ENCODE data around the gene MYO5A. TPM values are rescaled to one million over a fixed set of nuclear protein-coding genes. Genes with fewer than 3 reads are reported as not detected.

MYO5A gene
- total RNA-seq, 1 experiment from 2014 or later, result 21.8 TPM

DNA sequence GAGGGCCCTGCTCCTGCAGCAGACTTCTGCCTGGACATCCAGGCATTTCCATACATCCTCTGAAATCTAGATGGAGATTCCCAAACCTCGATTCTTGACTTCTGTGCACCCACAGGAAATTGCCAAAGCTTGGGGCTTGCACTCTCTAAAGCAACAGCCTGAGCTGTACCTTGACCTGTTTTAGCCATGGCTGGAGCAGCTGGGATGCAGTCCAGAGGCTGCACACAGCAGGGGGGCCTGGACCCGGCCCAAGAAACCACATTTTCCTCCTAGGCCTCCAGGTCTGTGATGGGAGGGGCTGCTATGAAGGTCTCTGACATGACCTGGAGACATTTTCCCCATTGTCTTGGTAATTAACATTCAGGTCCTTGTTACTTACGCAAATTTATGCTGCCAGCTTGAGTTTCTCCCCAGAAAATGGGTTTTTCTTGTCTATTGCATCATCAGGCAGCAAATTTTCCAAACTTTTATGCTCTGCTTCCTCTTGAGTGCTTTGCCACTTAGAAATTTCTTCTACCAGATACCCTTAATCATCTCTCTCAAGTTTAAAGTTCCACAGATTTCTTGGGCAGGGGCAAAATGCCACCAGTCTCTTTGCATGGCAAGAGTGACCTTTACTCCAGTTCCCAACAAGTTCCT lies 11.8 kb upstream of the MYO5A start:
- no peak overlapping the region; a peak in 1 of 5 replicates for H3K4me3 Mint-ChIP-seq

More for the DNA sequence above, 11.8 kb upstream of the MYO5A start:
- no peak overlapping the region for H3K27ac ChIP-seq (ENCODE audit: insufficient read length, low read depth, low read length)
- peaks cover 23 to 27% of the 10 kb centered on the region in 2 experiments for H3K9me3 Mint-ChIP-seq
- no peak overlapping the region for H2BK20ac ChIP-seq (ENCODE audit: low read depth, low read length, poor library complexity, severe bottlenecking)
- H2AK5ac ChIP-seq (ENCODE audit: insufficient read length, low read length), result no peak overlapping the region
- H3K14ac ChIP-seq (ENCODE audit: insufficient read depth, low read length), result no peak overlapping the region
- H2BK120ac ChIP-seq (ENCODE audit: low read depth, low read length, poor library complexity, severe bottlenecking), result no peak overlapping the region
- no peaks in the 10 kb centered on the region for H4K20me1 ChIP-seq (ENCODE audit: control insufficient read depth, insufficient read depth, insufficient read length)
- no peak overlapping the region for H3K56ac ChIP-seq (ENCODE audit: insufficient read length, low read depth, low read length)
- no peaks in the 10 kb centered on the region for H3K23me2 ChIP-seq (ENCODE audit: insufficient read length, low read depth, low read length, poor library complexity, severe bottlenecking)
- peaks cover 7 to 24% (median 16%) of the 10 kb centered on the region in 3 experiments for H3K36me3 Mint-ChIP-seq (ENCODE audit: insufficient read depth in 1 of 3, low read depth in 3 of 3)
- no peak overlapping the region for H2BK5ac ChIP-seq (ENCODE audit: insufficient read length, low read length)
- no peak overlapping the region for H2AFZ ChIP-seq (ENCODE audit: low read length)
- no peak overlapping the region for H4K91ac ChIP-seq (ENCODE audit: insufficient read length, low read depth, low read length)
- H3K9me3 ChIP-seq (ENCODE audit: control insufficient read depth, low read depth, low read length), result no peaks in the 10 kb centered on the region
- no peak overlapping the region for H3K23ac ChIP-seq (ENCODE audit: insufficient read length, low read depth, low read length)
- H3T11ph ChIP-seq (ENCODE audit: low read length), result no peak overlapping the region
- no CpG with 5 or more reads among the region's 3 CpGs for WGBS (ENCODE audit: extremely low coverage, insufficient read length, low lambda C conversion rate)
- H3K4me2 ChIP-seq (ENCODE audit: insufficient read depth, insufficient read length, low read length), result no peak overlapping the region
- TF ChIP-seq CTCF (conservative IDR thresholded peaks at IDR 0.05), result no peak
- H2BK15ac ChIP-seq (ENCODE audit: low read depth, low read length), result no peak overlapping the region
- H4K8ac ChIP-seq (replicated peaks; ENCODE audit: insufficient read length, low read depth, low read length), result no peak overlapping the region
- H4K5ac ChIP-seq (ENCODE audit: insufficient read length, low read depth, low read length), result no peak overlapping the region
- no peak overlapping the region for H2BK12ac ChIP-seq (ENCODE audit: insufficient read length, low read depth, low read length)
- H3K79me1 ChIP-seq (ENCODE audit: insufficient read depth, low read depth, low read length, poor library complexity, severe bottlenecking), result no peaks in the 10 kb centered on the region
- peak overlapping the region in 1 of 3 experiments; percentile 32; a peak in 1 of 7 replicates for H3K27ac Mint-ChIP-seq
- no peak overlapping the region for H3K4ac ChIP-seq (ENCODE audit: low read depth, low read length)
- H3K79me2 ChIP-seq (ENCODE audit: insufficient read depth, low read length), result no peaks in the 10 kb centered on the region
- no peaks in the 10 kb centered on the region for H3K4me1 ChIP-seq (ENCODE audit: insufficient read depth, low read length)
- no peaks in the 10 kb centered on the region for H3K27me3 ChIP-seq (ENCODE audit: insufficient read depth, low read length)
- no peaks in the 10 kb centered on the region for H3K4me1 Mint-ChIP-seq
- peaks cover 5% of the 10 kb centered on the region for H3K27me3 Mint-ChIP-seq (ENCODE audit: low read depth)
- DNase-seq, result no peak
- no peak overlapping the region for H3K18ac ChIP-seq (ENCODE audit: insufficient read length, low read depth, low read length)
- H3K9ac ChIP-seq (ENCODE audit: extremely low read depth, insufficient read length, low read length), result no peak overlapping the region
